Gastrocnemius medialis (tissue), 4 donors: ENCODE results near the gene DNAH5.

Source experiments
- CTCF ChIP-seq, 5 experiments: fragments of 450-650 bp in 3 of 5; fragments of 200-600 bp in 2 of 5; sonication (generic) in 2 of 5; IDR thresholded peaks in 4 of 5; conservative IDR thresholded peaks in 1 of 5; 1 replicate in 4 of 5; 2 replicates in 1 of 5; pipeline ENCODE4 v1.5.1; 2016 to 2019; ENCODE audit warnings: antibody characterized with exemption in 5 of 5, mild to moderate bottlenecking in 3 of 5, moderate library complexity in 3 of 5
- POLR2A ChIP-seq, 2 donors: fragments of 450-650 bp; IDR thresholded peaks; one replicate each; pipeline ENCODE4 v1.6.1; 2017; ENCODE audit warnings: antibody characterized with exemption in 2 of 2, mild to moderate bottlenecking in 2 of 2, moderate library complexity in 2 of 2

- TF ChIP-seq CTCF (IDR thresholded peaks at IDR 0.05 in 4 of 5, conservative IDR thresholded peaks at IDR 0.05 in 1 of 5) (no peak), POLR2A (IDR thresholded peaks at IDR 0.05) (no peak)
Measured at GRCh38 chr5:13773649-13774048, 170.8 kb downstream of the DNAH5 start.
